Endothelial cell of umbilical vein (primary cell): ENCODE data around the gene GSC2.

Experiments
- CTCF ChIP-seq, 2 donors: IDR thresholded peaks; 1 replicate in 1 of 2; 2 replicates in 1 of 2; pipeline ENCODE4 v1.5.1; 2011; ENCODE audit warnings: low read length in 2 of 2, mild to moderate bottlenecking in 2 of 2, moderate library complexity in 2 of 2, control low read depth in 1 of 2, inconsistent platforms in 1 of 2, low read depth in 1 of 2; ENCODE audit not compliant: insufficient read depth in 1 of 2; ENCODE audit errors: extremely low read depth in 1 of 2
- EZH2 ChIP-seq: IDR thresholded peaks from 2 replicates; pipeline ENCODE4 v1.6.1; 2012; ENCODE audit warnings: borderline replicate concordance, low read depth, mild to moderate bottlenecking, moderate library complexity, low read length, inconsistent platforms; ENCODE audit not compliant: severe bottlenecking
- FOS ChIP-seq: IDR thresholded peaks from 2 replicates; pipeline ENCODE4 v1.6.1; 2011; ENCODE audit warnings: mild to moderate bottlenecking, low read length, moderate library complexity, borderline replicate concordance; ENCODE audit not compliant: insufficient read depth
- POLR2A ChIP-seq: IDR thresholded peaks from 2 replicates; pipeline ENCODE4 v1.6.1; 2012; ENCODE audit warnings: low read depth, mild to moderate bottlenecking, control low read depth, low read length
- POLR2AphosphoS5 ChIP-seq: IDR thresholded peaks from 2 replicates; pipeline ENCODE4 v1.6.1; 2012; ENCODE audit warnings: low read depth, mild to moderate bottlenecking, control low read depth, low read length, moderate library complexity; ENCODE audit not compliant: insufficient read depth

GRCh38 chr22:19199479-19199878 lies 49.4 kb upstream of the GSC2 start:
- TF ChIP-seq CTCF (IDR thresholded peaks at IDR 0.05; ENCODE audit: extremely low read depth in 1 of 2, insufficient read depth in 1 of 2, low read depth in 1 of 2, low read length in 2 of 2) (no peak), FOS (no peak), POLR2A (no peak), EZH2 (no peak), POLR2AphosphoS5 (no peak)
